ENCODE results near the gene IPMK. TPM values are rescaled to one million over a fixed set of nuclear protein-coding genes. Genes with fewer than 3 reads are reported as not detected.

Gene IPMK
- total RNA-seq, 2 donors from 2014 or later = 10.4 to 34.6 TPM

DNA sequence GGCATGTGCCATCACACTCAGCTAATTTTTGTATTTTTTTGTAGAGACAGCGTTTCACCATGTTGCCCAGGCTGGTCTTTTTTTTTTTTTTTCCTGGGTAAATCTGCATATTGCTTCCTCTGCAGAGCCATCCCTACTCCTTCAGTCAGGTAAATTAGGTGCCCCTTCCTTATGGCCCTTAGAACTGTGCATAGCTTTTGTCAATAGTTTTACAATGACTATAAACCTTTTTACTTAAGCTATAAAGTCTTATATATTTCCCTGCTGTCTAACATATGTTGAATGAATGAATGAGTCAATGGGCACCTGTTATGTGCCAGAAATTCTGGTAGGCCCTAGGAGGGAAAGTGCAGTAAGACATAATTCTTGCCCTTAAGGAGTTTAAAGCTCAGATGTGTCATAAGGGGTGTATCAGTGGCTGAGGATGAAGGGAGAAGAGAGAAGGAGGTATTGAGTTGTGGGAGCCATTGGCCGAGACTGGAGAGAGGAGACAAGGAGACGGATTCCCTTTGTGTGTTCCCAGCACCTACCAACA is 36.5 kb upstream of the IPMK start:
- H3K27me3 ChIP-seq = no peaks in the 10 kb centered on the region
- H3K4me1 ChIP-seq = peaks cover 3% of the 10 kb centered on the region
- peak overlapping the region; percentile 19 for H3K27ac ChIP-seq
- H3K9ac ChIP-seq (ENCODE audit: low read depth in 2 of 2, low read length in 2 of 2) = no peak overlapping the region
- no peak overlapping the region for H3K4me3 ChIP-seq
- no peaks in the 10 kb centered on the region for H3K9me3 ChIP-seq
- DNase-seq = peak; percentile 29
- intact Hi-C loops (cut with DNase I) = loop anchor here (5.0 kb wide), 1 partner anchor 78 kb away; no protein-coding TSS in a partner anchor
- TF ChIP-seq, protein P1, sequence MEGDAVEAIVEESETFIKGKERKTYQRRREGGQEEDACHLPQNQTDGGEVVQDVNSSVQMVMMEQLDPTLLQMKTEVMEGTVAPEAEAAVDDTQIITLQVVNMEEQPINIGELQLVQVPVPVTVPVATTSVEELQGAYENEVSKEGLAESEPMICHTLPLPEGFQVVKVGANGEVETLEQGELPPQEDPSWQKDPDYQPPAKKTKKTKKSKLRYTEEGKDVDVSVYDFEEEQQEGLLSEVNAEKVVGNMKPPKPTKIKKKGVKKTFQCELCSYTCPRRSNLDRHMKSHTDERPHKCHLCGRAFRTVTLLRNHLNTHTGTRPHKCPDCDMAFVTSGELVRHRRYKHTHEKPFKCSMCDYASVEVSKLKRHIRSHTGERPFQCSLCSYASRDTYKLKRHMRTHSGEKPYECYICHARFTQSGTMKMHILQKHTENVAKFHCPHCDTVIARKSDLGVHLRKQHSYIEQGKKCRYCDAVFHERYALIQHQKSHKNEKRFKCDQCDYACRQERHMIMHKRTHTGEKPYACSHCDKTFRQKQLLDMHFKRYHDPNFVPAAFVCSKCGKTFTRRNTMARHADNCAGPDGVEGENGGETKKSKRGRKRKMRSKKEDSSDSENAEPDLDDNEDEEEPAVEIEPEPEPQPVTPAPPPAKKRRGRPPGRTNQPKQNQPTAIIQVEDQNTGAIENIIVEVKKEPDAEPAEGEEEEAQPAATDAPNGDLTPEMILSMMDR (IDR thresholded peaks at IDR 0.05) = no peak
- no peaks in the 10 kb centered on the region for H3K36me3 ChIP-seq

DNA sequence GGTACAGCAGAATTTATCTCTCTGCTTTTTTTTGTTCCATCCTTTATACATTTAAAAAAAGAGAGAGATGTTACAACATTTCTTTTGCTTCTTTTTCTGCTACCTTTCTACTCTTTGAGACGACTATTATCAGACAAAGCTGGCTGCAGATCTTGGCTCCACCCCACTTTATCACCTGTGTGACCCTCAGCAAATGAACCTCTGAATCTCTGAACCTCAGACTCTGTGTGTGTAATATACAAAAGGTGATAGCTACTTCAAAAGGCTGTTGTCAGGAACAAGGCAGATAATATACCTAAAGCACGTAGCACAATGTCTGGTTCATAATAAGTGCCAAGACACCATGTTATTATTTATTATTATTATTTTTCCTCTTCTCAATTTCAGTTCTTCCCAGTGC is 34.6 kb upstream of the IPMK start:
- Histone ChIP-seq H3K4me3 (no peak overlapping the region), H3K9me3 (no peaks in the 10 kb centered on the region), H3K36me3 (no peaks in the 10 kb centered on the region), H3K27ac (no peak overlapping the region), H3K9ac (ENCODE audit: low read depth in 2 of 2, low read length in 2 of 2) (no peak overlapping the region), H3K4me1 (peaks cover 3% of the 10 kb centered on the region), H3K27me3 (no peaks in the 10 kb centered on the region)
- DNase-seq = no peak
- TF ChIP-seq, protein P1 (IDR thresholded peaks at IDR 0.05) = no peak
- intact Hi-C loops (cut with DNase I) = loop anchor here (5.0 kb wide), 1 partner anchor 80 kb away; no protein-coding TSS in a partner anchor

DNA sequence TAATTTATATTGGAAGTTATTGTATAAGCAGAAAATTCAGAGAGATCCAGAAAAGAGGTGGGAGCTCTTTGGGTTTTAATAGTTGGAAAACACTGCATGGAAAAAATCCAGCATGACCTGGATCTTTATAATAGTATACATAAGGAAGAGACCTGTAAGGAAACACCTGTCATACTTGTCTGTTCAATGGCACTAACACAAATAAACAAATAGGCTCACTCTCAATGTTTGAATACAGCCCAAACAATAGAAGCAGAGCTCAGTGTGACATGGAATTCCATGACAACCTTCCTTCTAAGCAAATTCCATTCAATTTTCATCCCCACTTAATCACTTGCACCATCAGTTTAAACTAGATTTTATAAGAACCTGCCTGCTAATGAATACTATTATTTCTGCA is 33.0 kb upstream of the IPMK start:
- Histone ChIP-seq H3K9me3 (no peaks in the 10 kb centered on the region), H3K4me1 (peaks cover 1% of the 10 kb centered on the region), H3K4me3 (no peak overlapping the region), H3K27me3 (no peaks in the 10 kb centered on the region), H3K36me3 (no peaks in the 10 kb centered on the region), H3K27ac (no peak overlapping the region), H3K9ac (ENCODE audit: low read depth in 2 of 2, low read length in 2 of 2) (no peak overlapping the region)
- no peak for DNase-seq
- TF ChIP-seq, protein P1 (IDR thresholded peaks at IDR 0.05) = no peak
- intact Hi-C loops (cut with DNase I) = loop anchor here (5.0 kb wide), 1 partner anchor 82 kb away; no protein-coding TSS in a partner anchor

DNA sequence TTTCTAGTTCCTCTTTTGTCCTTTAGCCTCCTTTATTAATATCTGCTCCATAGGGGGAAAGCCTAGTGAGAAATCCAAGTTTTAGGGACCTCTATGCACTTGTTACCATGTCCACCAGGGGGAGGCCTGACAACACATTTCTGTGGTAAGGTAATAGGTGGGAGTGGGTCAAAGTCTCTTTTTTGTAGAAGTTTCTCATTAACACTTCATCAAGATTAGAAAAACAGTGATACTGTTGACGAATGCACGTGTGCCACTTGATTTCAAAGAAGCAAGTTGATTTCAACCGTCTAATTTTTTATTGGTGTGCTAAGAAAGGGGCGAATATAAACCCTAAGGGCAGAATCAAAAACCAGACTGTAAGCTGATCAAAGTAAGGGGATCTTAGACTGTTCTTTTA is 31.9 kb upstream of the IPMK start:
- TF ChIP-seq, protein P1 (IDR thresholded peaks at IDR 0.05) = peak; percentile 64

DNA sequence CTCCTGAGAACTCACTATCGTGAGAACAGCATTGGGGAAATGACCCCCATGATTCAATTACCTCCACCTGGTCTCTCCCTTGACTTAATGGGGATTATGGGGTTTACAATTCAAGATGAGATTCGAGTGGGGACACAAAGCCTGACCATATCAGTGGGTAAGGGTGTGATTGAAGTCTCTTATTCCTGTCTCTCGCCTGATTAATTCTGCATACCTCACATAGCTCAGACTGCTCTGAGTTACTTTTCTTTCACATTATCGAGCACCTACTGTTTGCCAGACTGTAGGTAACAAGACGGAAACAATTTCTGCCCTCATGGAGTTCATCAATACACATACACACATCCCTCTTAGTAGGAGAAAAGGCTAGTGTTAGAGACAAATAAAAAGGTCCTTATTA is 26.3 kb upstream of the IPMK start:
- H3K27me3 ChIP-seq = no peaks in the 10 kb centered on the region
- no peak for DNase-seq
- H3K27ac ChIP-seq = no peak overlapping the region
- no peak overlapping the region for H3K9ac ChIP-seq (ENCODE audit: low read depth in 2 of 2, low read length in 2 of 2)
- no peaks in the 10 kb centered on the region for H3K9me3 ChIP-seq
- no peaks in the 10 kb centered on the region for H3K4me1 ChIP-seq
- TF ChIP-seq, protein P1 (IDR thresholded peaks at IDR 0.05) = no peak
- no peak overlapping the region for H3K4me3 ChIP-seq
- H3K36me3 ChIP-seq = no peaks in the 10 kb centered on the region
- intact Hi-C loops (cut with DNase I) = no loop called here

More for the DNA sequence above, 31.9 kb upstream of the IPMK start:
- H3K36me3 ChIP-seq = no peaks in the 10 kb centered on the region
- peak; percentile 76 for DNase-seq
- no peak overlapping the region for H3K9ac ChIP-seq (ENCODE audit: low read depth in 2 of 2, low read length in 2 of 2)
- H3K4me3 ChIP-seq = no peak overlapping the region
- H3K27ac ChIP-seq = no peak overlapping the region
- H3K9me3 ChIP-seq = no peaks in the 10 kb centered on the region
- no peaks in the 10 kb centered on the region for H3K4me1 ChIP-seq
- intact Hi-C loops (cut with DNase I) = no loop called here
- no peaks in the 10 kb centered on the region for H3K27me3 ChIP-seq

Data from colonic mucosa (tissue), 4 donors.